ENCODE measurements around the gene CTNS.
A peak's percentile ranks its signal among the peaks of the same experiment; 100 is the strongest.

The CTNS gene

DNA sequence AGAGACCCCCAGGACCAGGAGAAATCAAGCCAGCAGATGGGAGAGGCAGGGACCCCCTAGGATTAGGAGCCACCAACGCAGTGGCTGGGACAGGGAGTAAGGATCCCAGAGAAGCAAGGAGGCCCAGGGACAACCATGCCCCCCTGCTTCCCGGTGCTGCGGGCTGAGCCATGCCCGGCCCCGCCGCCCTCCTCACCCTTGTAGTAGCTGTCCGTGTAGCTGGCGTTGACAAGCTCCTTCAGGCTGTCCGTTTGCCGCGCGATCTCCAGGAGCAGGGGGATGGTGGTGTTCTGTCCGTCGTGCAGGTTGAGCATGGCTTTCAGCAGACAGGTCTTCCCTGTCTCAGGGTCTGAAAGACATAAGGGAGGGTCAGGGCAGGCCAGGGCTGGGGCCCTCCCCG, 45.8 kb upstream of the CTNS start:
- no peaks in the 10 kb centered on the region for H3K4me1 ChIP-seq (ENCODE audit: control insufficient read depth, insufficient read depth, low read length)
- TF ChIP-seq ZSCAN30 (tag by site-specific recombination; IDR thresholded peaks at IDR 0.05) (no peak), ZNF426 (tag by site-specific recombination; IDR thresholded peaks at IDR 0.05) (no peak), ZFP3 (tag by site-specific recombination; IDR thresholded peaks at IDR 0.05; ENCODE audit: low read depth) (no peak), MYNN (tag by site-specific recombination; IDR thresholded peaks at IDR 0.05; ENCODE audit: borderline replicate concordance) (no peak), GLI4 (tag by site-specific recombination; IDR thresholded peaks at IDR 0.05) (no peak), ZNF155 (tag by site-specific recombination; IDR thresholded peaks at IDR 0.05) (no peak), ZNF76 (tag by site-specific recombination; IDR thresholded peaks at IDR 0.05; ENCODE audit: borderline replicate concordance, low read depth) (no peak), ZNF248 (tag by site-specific recombination; IDR thresholded peaks at IDR 0.05) (no peak), ZNF629 (tag by site-specific recombination; IDR thresholded peaks at IDR 0.05) (no peak)
- ChIA-PET CTCF (no interaction called here), POLR2A (no interaction called here)
- no peak overlapping the region for H3K4me3 ChIP-seq (ENCODE audit: low read depth, low read length)
- no peaks in the 10 kb centered on the region for H3K9me3 ChIP-seq (ENCODE audit: control insufficient read depth, insufficient read depth, low read depth, low read length)
- H3K36me3 ChIP-seq (ENCODE audit: control insufficient read depth in 2 of 2, insufficient read depth in 1 of 2, low read length in 2 of 2): peaks cover 12 to 62% of the 10 kb centered on the region in 2 experiments; a peak in 2 of 3 replicates
- no peak overlapping the region for H3K27ac ChIP-seq (ENCODE audit: extremely low read depth, low read depth, low read length)

- Histone ChIP-seq H3K27ac (ENCODE audit: extremely low read depth, low read depth, low read length) (no peak overlapping the region), H3K36me3 (ENCODE audit: control insufficient read depth in 2 of 2, insufficient read depth in 1 of 2, low read length in 2 of 2) (peaks cover 9 to 55% of the 10 kb centered on the region in 2 experiments; a peak in 2 of 3 replicates), H3K4me3 (ENCODE audit: low read depth, low read length) (no peak overlapping the region), H3K4me1 (ENCODE audit: control insufficient read depth, insufficient read depth, low read length) (no peaks in the 10 kb centered on the region), H3K9me3 (ENCODE audit: control insufficient read depth, insufficient read depth, low read depth, low read length) (no peaks in the 10 kb centered on the region)
- POLR2A ChIA-PET: interaction anchor here (0.6 kb wide), 1 partner anchor 47 kb away, joined by 3 read pairs; no protein-coding TSS in a partner anchor
- CTCF ChIA-PET: no interaction called here
- TF ChIP-seq ZNF513 (tag by site-specific recombination; IDR thresholded peaks at IDR 0.05) (no peak), ZNF792 (tag by site-specific recombination; IDR thresholded peaks at IDR 0.05) (no peak), ZNF768 (tag by site-specific recombination; IDR thresholded peaks at IDR 0.05) (no peak), ZNF626 (tag by site-specific recombination; IDR thresholded peaks at IDR 0.05) (no peak), KLF7 (tag by site-specific recombination; IDR thresholded peaks at IDR 0.05; ENCODE audit: borderline replicate concordance) (no peak), ZNF488 (tag by site-specific recombination; IDR thresholded peaks at IDR 0.05) (no peak), GLIS1 (tag by site-specific recombination; IDR thresholded peaks at IDR 0.05) (no peak), ZNF426 (tag by site-specific recombination; IDR thresholded peaks at IDR 0.05) (no peak), KLF17 (tag by site-specific recombination; IDR thresholded peaks at IDR 0.05) (no peak), ZBTB7A (tag by site-specific recombination; IDR thresholded peaks at IDR 0.05; ENCODE audit: low read depth) (no peak)
Observed at GRCh38 chr17:3592216-3592860, 44.2 kb upstream of the CTNS start.

- Histone ChIP-seq H3K9me3 (ENCODE audit: control insufficient read depth, insufficient read depth, low read depth, low read length) (no peaks in the 10 kb centered on the region), H3K4me3 (ENCODE audit: low read depth, low read length) (no peak overlapping the region), H3K36me3 (ENCODE audit: control insufficient read depth in 2 of 2, insufficient read depth in 1 of 2, low read length in 2 of 2) (peaks cover 4 to 48% of the 10 kb centered on the region in 2 experiments; a peak in 2 of 3 replicates), H3K4me1 (ENCODE audit: control insufficient read depth, insufficient read depth, low read length) (no peaks in the 10 kb centered on the region), H3K27ac (ENCODE audit: extremely low read depth, low read depth, low read length) (no peak overlapping the region)
- no peak for TF ChIP-seq ZNF776 (tag by site-specific recombination; IDR thresholded peaks at IDR 0.05; ENCODE audit: borderline replicate concordance)
- TF ChIP-seq PRDM10 (tag by site-specific recombination; IDR thresholded peaks at IDR 0.05): peak; percentile 94
- ChIA-PET POLR2A (interaction anchor here (0.6 to 0.7 kb wide), 5 partner anchors 17 to 1253 kb away, joined by 3 to 8 read pairs (median 4); partner anchors contain the start of gene CTNS), CTCF (no interaction called here)
Observed at GRCh38 chr17:3593384-3593783, 43.2 kb upstream of the CTNS start.

Measured in HEK293 (cell line).